Mesenteric fat pad (tissue), 1 donor: ENCODE data around the gene DCAF11. TPM values are rescaled to one million over a fixed set of nuclear protein-coding genes. Genes with fewer than 3 reads are reported as not detected.

Experiments
- DNase-seq: peaks from one replicate; pipeline ENCODE4 v3.0.0-alpha.2; 2020; ENCODE audit warnings: low spot score
- total RNA-seq: library from RNA; stranded (reverse); fragmentation: NEBNext Ultra II Directional; extraction: Animal tissue kit (Norgen Biotek cat#: 25700); gene quantifications from one replicate; pipeline ENCODE4 v1.2.1, GENCODE V29; 2021
- donor health status: DM: yes; HTN: yes; CAD: no.

DCAF11 gene
- total RNA-seq, 1 donor from 2014 or later, result 31.7 TPM

- DNase-seq, result no peak
Measured at GRCh38 chr14:24116128-24116814, 1.7 kb downstream of the DCAF11 start.

GRCh38 chr14:24117179-24117578 lies 2.6 kb downstream of the DCAF11 start:
- DNase-seq, result no peak

DNA sequence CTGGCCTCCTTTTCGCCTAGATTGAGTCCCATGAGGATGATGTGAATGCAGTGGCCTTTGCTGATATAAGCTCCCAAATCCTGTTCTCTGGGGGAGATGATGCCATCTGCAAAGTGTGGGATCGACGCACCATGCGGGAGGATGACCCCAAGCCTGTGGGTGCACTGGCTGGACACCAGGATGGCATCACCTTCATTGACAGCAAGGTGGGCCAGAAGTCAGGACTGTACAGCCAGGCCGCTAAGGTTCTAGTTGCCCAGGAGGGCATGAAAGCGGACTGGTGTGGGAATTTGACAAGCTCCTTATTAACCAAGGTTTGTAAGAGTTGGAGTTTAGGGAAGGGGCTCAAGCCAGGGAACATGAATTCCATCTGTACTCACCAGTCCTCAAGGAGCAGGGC lies 5.1 kb downstream of the DCAF11 start:
- DNase-seq, result no peak

DNA sequence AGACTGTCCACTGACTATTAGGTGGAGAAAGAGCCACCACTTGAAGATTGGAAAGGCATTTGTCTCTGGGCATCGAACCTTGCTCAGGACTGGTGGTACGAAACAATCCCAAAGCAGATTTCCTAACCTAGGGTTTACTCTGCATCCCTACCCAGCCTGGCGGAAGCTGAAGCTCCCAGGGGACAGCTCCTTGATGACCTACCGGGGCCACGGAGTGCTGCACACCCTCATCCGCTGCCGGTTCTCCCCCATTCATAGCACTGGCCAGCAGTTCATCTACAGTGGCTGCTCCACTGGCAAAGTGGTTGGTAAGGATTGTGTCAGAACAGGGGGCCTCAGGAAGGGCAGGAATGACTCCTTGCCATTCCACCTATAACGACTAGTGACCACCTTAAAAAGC lies 6.6 kb downstream of the DCAF11 start:
- DNase-seq, result no peak

GRCh38 chr14:24122416-24122815 lies 7.8 kb downstream of the DCAF11 start:
- no peak for DNase-seq

GRCh38 chr14:24122898-24123297 lies 8.3 kb downstream of the DCAF11 start:
- no peak for DNase-seq

GRCh38 chr14:24123424-24124417 lies 9.1 kb downstream of the DCAF11 start:
- no peak for DNase-seq

DNA sequence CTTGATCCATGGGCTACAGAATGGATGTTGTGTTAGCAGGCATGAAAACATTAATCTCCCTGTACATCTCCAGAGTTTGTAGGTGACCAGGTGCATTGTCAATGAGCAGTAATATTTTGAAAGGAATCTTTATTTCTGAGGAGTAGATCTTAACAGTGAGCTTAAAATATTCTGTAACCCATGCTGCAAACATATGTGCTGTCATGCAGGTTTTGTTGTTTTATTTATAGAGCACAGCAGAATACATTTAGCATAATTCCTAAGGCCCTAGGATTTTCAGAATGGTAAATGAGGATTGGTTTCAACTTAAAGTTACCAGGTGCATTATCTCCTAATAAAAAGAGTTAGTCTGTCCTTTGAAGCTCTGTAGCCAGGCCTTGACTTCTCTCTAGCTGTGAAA lies 12.4 kb downstream of the DCAF11 start:
- DNase-seq, result no peak

DNA sequence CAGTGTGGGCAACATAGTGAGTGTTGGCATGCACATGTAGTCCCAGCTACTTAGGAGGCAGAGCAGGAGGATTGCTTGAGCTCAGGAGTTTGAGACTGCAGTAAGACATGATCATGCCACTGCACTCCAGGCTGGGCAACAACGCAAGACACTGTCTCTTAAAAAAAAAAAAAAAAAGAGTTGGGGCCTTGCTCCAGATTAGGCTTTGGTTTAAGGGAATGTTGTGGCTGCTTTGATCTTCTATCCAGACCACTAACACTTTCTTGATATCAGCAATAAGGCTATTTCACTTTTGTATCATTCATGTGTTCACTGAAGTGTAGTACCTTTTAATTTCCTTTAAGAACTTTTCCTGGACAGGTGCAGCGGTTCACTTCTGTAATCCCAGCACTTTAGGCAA lies 13.1 kb downstream of the DCAF11 start:
- DNase-seq, result no peak

DNA sequence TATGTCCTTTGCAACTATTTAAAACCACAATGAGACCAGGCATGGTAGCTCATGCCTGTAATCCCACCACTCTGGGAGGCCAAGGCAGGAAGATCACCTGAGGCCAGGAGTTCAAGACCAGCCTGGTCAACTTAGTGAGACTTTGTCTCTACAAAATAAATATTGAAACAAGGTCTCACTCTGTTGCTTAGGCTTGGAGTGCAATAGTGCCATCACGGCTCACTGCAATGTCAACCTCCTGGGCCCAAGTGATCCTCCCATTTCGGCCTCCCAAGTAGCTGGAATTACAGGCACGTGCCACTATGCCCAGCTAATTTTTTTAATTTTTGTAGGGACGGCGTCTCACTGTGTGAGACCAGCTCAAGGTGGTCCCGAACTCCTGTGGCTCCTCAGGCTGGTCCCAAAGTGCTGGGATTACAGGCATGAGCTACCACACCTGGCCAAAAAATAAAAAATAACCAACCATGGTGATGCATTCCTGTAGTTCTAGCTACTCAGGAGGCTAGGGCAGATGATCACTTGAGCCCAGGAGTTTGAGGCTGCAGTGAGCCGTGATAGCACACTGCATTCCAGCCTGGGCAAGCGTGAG lies 14.9 kb downstream of the DCAF11 start:
- DNase-seq, result peak; percentile 22

DNA sequence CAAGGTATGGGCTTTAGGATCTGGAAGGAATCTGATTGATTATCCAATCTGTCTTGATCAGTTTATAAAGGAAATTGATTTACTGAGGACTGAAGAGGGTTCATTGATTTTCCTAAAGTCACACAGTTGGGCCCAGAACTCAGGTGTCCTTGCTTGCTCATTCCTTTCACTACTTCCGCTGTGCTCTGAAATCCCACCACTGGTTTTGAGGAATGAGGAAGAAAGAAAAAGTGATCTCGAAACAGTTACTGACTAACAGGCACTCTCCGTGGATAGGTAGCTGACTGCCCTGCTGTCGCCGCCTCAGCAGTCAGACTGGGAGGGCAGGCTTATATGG lies 15.8 kb downstream of the DCAF11 start, which contains the start of gene FITM1:
TSS of gene FITM1 (plus strand) at position 280 of the 337 bp plus-strand sequence. CDS start 905 bp downstream, outside the sequence.
- DNase-seq, result no peak

GRCh38 chr14:24130717-24131548 lies 16.4 kb downstream of the DCAF11 start:
- DNase-seq, result no peak

DNA sequence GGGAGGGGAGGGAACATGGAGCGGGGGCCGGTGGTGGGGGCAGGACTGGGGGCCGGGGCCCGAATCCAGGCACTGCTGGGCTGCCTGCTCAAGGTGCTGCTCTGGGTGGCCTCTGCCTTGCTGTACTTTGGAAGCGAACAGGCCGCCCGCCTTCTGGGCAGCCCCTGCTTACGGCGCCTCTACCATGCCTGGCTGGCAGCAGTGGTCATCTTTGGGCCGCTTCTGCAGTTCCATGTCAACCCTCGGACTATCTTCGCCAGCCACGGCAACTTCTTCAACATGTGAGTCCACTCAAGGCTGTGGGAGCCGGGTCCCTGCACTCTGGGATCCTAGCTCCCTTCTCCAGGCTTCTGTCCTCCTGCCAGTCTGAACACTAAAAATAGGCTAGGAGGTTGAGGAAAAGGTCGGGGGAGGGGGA lies 17.0 kb downstream of the DCAF11 start:
- no peak for DNase-seq

GRCh38 chr14:24132061-24132685 lies 17.6 kb downstream of the DCAF11 start:
- peak; percentile 74 for DNase-seq

GRCh38 chr14:24132976-24133375 lies 18.4 kb downstream of the DCAF11 start:
- no peak for DNase-seq

DNA sequence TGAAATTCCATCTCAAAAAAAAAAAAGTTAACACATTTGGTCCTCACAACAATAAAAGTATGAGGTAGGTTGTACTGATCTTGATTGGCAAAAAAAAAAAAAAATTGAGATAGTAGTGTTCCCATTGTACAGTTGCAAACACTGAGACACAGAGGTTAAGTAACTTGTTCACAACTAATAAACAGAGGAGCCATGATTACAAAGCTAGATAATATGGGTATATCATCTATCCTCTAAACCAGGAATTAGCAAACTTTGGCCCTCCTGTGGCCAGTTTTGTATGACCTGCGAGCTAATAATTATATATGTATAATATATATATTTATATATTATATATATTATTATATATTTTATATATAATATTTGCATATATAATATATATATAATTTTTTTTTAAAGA lies 19.2 kb downstream of the DCAF11 start:
- DNase-seq, result no peak

DNA sequence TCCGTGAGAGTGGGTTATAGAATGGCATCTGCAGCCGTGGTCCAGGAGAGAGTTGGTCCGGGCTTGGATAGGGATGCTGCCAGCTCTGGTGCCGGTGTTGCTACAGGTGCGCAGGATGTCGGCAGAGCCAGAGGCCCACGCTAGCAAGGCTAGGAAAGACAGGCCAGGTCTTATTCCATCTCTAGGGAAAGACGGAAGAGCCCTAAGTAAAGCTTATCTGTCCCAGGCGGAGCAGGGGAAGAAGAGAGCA lies 20.9 kb downstream of the DCAF11 start:
- DNase-seq, result no peak

- DNase-seq, result peak; percentile 98
Measured at GRCh38 chr14:24135834-24136683, 21.5 kb downstream of the DCAF11 start, which contains the start of gene PSME1. TSS of gene PSME1 (plus strand) at chr14:24136194. CDS start at chr14:24136263, 69 bp downstream.

GRCh38 chr14:24136684-24137528 lies 22.3 kb downstream of the DCAF11 start:
- no peak for DNase-seq
